K562 (cell line): ENCODE data around the gene RIN3. TPM values are rescaled to one million over a fixed set of nuclear protein-coding genes. Genes with fewer than 3 reads are reported as not detected.

Source experiments
- C11orf30 ChIP-seq: fragments of 450-650 bp; IDR thresholded peaks from 2 replicates; pipeline ENCODE4 v1.6.1; 2016; ENCODE audit warnings: low read depth, mild to moderate bottlenecking
- CEBPG ChIP-seq, 3 experiments: fragments of 200-800 bp in 1 of 3; sonication (Bioruptor generic) in 1 of 3; sonication (generic) in 1 of 3; formaldehyde crosslinking in 1 of 3; IDR thresholded peaks in 2 of 3; conservative IDR thresholded peaks in 1 of 3; 2 replicates each; pipeline versions ENCODE4 v1.6.1 to v1.8.0; 2016 to 2022; ENCODE audit warnings: missing compliant biosample characterization in 2 of 3, missing genetic modification characterization in 2 of 3, mild to moderate bottlenecking in 1 of 3, missing genetic modification reagents in 1 of 3
- NCOR1 ChIP-seq: fragments of 450-650 bp; IDR thresholded peaks from 2 replicates; pipeline ENCODE4 v1.6.1; 2016; ENCODE audit warnings: mild to moderate bottlenecking, moderate library complexity
- NFRKB ChIP-seq: fragments of 450-650 bp; IDR thresholded peaks from 2 replicates; pipeline ENCODE4 v1.6.1; 2016; ENCODE audit warnings: low read depth
- SMARCE1 ChIP-seq: fragments of 450-650 bp; IDR thresholded peaks from 2 replicates; pipeline ENCODE4 v1.7.1; 2016; ENCODE audit warnings: mild to moderate bottlenecking
- STAG1 ChIP-seq: sonication (generic); formaldehyde crosslinking; IDR thresholded peaks from 2 replicates; pipeline ENCODE4 v1.5.0; 2020; ENCODE audit warnings: missing genetic modification reagents, borderline replicate concordance
- polyA plus RNA-seq, 8 experiments: library from polyadenylated mRNA; depleted of rRNA in 4 of 8; stranded (reverse) in 5 of 8; unstranded in 3 of 8; fragments of >200 nt; fragmentation: Nextera tagmentation in 2 of 8; fragmentation: Illumina TruSeq in 1 of 8; extraction: Ambion mirVana in 2 of 8; extraction: Trizol in 1 of 8; gene quantifications; 2 replicates each; pipeline versions ENCODE4 v1.2.1 to v1.2.3, GENCODE V29; 2011 to 2014; ENCODE audit warnings: inconsistent platforms in 1 of 8, missing spikeins in 1 of 8
- total RNA-seq, 7 experiments: library from RNA; depleted of rRNA in 6 of 7; stranded (reverse); fragments of >200 nt in 6 of 7; fragmentation: Illumina TruSeq in 2 of 7; extraction: Trizol in 2 of 7; gene quantifications; 2 replicates each; pipeline versions ENCODE4 v1.2.1 to v1.2.3, GENCODE V29; 2011 to 2021; ENCODE audit warnings: low replicate concordance in 1 of 7
- TF ChIP-seq, protein P1 (sequence below), 3 experiments: IDR thresholded peaks in 2 of 3; conservative IDR thresholded peaks in 1 of 3; 2 replicates each; pipeline ENCODE4 v1.5.1; 2011 to 2012; ENCODE audit warnings: low read length in 3 of 3, mild to moderate bottlenecking in 3 of 3, control low read depth in 2 of 3, improper control_type of control experiment in 1 of 3, inconsistent platforms in 1 of 3, low read depth in 1 of 3, mixed read lengths in 1 of 3, moderate library complexity in 1 of 3; ENCODE audit not compliant: insufficient read depth in 2 of 3
- TF ChIP-seq, protein P2 (sequence below): fragments of 450-650 bp; IDR thresholded peaks from 2 replicates; pipeline ENCODE4 v1.6.1; 2018; ENCODE audit warnings: mild to moderate bottlenecking, low read depth; ENCODE audit not compliant: partially characterized antibody
- TF ChIP-seq, protein P3 (sequence below): sonication (generic); formaldehyde crosslinking; IDR thresholded peaks from 2 replicates; pipeline ENCODE4 v1.8.0; 2022; ENCODE audit warnings: mild to moderate bottlenecking, low read depth, missing genetic modification reagents
- TF ChIP-seq, protein P4 (sequence below): fragments of 250-450 bp; sonication (Bioruptor Pico); IDR thresholded peaks from 2 replicates; pipeline ENCODE4 v1.5.0; 2020; ENCODE audit warnings: mild to moderate bottlenecking, borderline replicate concordance
- TF ChIP-seq, protein P5 (sequence below): fragments of 450-650 bp; formaldehyde crosslinking; IDR thresholded peaks from 2 replicates; pipeline ENCODE4 v1.4.0; 2020; ENCODE audit warnings: mild to moderate bottlenecking, mixed read lengths
- TF ChIP-seq, protein P6 (sequence below): fragments of 450-650 bp; formaldehyde crosslinking; IDR thresholded peaks from 2 replicates; pipeline ENCODE4 v1.4.0; 2022; ENCODE audit warnings: missing genetic modification characterization
- TF ChIP-seq, protein P7 (sequence below), 2 experiments: fragments of 450-650 bp in 1 of 2; sonication (generic) in 1 of 2; formaldehyde crosslinking in 1 of 2; IDR thresholded peaks in 1 of 2; conservative IDR thresholded peaks in 1 of 2; 2 replicates each; pipeline versions ENCODE4 v1.6.1 to v1.8.1; 2016 to 2023; ENCODE audit warnings: mild to moderate bottlenecking in 2 of 2, moderate library complexity in 2 of 2, inconsistent platforms in 1 of 2, missing genetic modification reagents in 1 of 2

The RIN3 gene
- total and polyA plus RNA-seq, 9 of the 15 experiments (the other 6 are each of a cell fraction or from before 2014, with no cell fraction given) = 0.01 to 0.49 (median 0.08) TPM; not detected in 5

DNA sequence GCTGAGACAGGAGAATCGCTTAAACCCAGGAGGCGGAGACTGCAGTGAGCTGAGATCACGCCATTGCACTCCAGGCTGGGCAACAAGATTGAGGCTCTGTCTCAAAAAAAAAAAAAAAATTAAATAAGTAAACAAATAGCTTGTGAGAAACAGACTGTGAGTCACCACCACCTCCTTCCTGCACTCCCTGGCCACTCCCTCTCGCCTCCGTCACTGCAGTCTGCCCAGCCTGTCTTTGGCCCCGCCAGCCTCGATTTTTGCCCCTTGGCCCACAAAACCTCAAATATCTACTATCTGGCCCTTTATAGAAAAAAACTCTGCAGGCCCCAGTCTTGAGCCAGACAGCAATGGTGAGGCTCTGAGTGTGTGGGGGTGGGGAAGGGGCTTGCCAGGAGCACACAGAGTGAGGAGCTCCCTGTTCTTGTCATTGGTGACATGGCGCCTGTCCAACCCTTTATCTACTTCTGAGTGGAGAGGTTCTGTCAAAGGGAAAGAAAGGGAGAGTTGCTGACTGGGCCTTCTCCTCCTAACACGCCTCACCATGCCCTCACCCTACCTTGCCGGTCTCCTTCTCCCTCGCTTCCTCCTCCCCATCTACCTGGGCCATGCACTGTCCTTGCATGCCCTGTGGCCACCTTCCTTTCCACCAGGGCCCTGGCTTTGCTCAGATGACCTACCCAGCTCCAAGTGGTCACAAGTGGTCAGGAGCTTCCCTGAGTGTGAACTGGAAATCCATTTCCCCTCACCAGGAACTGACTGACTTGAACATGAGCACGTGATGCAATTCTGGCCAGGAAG, 212.8 kb downstream of the RIN3 start (continued):
- TF ChIP-seq, protein P1, sequence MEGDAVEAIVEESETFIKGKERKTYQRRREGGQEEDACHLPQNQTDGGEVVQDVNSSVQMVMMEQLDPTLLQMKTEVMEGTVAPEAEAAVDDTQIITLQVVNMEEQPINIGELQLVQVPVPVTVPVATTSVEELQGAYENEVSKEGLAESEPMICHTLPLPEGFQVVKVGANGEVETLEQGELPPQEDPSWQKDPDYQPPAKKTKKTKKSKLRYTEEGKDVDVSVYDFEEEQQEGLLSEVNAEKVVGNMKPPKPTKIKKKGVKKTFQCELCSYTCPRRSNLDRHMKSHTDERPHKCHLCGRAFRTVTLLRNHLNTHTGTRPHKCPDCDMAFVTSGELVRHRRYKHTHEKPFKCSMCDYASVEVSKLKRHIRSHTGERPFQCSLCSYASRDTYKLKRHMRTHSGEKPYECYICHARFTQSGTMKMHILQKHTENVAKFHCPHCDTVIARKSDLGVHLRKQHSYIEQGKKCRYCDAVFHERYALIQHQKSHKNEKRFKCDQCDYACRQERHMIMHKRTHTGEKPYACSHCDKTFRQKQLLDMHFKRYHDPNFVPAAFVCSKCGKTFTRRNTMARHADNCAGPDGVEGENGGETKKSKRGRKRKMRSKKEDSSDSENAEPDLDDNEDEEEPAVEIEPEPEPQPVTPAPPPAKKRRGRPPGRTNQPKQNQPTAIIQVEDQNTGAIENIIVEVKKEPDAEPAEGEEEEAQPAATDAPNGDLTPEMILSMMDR (IDR thresholded peaks at IDR 0.05 in 2 of 3, conservative IDR thresholded peaks at IDR 0.05 in 1 of 3; ENCODE audit: insufficient read depth in 2 of 3, low read depth in 1 of 3, low read length in 3 of 3) = no peak
- TF ChIP-seq, protein P2, sequence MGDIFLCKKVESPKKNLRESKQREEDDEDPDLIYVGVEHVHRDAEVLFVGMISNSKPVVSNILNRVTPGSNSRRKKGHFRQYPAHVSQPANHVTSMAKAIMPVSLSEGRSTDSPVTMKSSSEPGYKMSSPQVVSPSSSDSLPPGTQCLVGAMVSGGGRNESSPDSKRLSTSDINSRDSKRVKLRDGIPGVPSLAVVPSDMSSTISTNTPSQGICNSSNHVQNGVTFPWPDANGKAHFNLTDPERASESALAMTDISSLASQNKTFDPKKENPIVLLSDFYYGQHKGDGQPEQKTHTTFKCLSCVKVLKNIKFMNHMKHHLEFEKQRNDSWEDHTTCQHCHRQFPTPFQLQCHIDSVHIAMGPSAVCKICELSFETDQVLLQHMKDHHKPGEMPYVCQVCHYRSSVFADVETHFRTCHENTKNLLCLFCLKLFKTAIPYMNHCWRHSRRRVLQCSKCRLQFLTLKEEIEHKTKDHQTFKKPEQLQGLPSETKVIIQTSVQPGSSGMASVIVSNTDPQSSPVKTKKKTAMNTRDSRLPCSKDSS = no peak
- TF ChIP-seq STAG1 (CRISPR knock-in tag) (no peak), NFRKB (no peak), C11orf30 (peak; percentile 30; the same call in 1 of the 2 replicates), NCOR1 (no peak), CEBPG (CRISPR knock-in tag; IDR thresholded peaks at IDR 0.05) (no peak), CEBPG (tag; conservative IDR thresholded peaks at IDR 0.05 in 1 of 2, IDR thresholded peaks at IDR 0.05 in 1 of 2) (no peak), SMARCE1 (0 out of 2 replicates have a peak, but pooled peaks have one; percentile 22)
- TF ChIP-seq, protein P3, sequence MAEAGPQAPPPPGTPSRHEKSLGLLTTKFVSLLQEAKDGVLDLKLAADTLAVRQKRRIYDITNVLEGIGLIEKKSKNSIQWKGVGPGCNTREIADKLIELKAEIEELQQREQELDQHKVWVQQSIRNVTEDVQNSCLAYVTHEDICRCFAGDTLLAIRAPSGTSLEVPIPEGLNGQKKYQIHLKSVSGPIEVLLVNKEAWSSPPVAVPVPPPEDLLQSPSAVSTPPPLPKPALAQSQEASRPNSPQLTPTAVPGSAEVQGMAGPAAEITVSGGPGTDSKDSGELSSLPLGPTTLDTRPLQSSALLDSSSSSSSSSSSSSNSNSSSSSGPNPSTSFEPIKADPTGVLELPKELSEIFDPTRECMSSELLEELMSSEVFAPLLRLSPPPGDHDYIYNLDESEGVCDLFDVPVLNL (CRISPR knock-in tag) = no peak
- TF ChIP-seq, protein P4, sequence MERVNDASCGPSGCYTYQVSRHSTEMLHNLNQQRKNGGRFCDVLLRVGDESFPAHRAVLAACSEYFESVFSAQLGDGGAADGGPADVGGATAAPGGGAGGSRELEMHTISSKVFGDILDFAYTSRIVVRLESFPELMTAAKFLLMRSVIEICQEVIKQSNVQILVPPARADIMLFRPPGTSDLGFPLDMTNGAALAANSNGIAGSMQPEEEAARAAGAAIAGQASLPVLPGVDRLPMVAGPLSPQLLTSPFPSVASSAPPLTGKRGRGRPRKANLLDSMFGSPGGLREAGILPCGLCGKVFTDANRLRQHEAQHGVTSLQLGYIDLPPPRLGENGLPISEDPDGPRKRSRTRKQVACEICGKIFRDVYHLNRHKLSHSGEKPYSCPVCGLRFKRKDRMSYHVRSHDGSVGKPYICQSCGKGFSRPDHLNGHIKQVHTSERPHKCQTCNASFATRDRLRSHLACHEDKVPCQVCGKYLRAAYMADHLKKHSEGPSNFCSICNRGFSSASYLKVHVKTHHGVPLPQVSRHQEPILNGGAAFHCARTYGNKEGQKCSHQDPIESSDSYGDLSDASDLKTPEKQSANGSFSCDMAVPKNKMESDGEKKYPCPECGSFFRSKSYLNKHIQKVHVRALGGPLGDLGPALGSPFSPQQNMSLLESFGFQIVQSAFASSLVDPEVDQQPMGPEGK (CRISPR knock-in tag) = no peak
- TF ChIP-seq, protein P5, sequence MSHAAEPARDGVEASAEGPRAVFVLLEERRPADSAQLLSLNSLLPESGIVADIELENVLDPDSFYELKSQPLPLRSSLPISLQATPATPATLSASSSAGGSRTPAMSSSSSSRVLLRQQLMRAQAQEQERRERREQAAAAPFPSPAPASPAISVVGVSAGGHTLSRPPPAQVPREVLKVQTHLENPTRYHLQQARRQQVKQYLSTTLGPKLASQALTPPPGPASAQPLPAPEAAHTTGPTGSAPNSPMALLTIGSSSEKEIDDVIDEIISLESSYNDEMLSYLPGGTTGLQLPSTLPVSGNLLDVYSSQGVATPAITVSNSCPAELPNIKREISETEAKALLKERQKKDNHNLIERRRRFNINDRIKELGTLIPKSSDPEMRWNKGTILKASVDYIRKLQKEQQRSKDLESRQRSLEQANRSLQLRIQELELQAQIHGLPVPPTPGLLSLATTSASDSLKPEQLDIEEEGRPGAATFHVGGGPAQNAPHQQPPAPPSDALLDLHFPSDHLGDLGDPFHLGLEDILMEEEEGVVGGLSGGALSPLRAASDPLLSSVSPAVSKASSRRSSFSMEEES = peak; percentile 22; the same call in 1 of the 2 replicates
- TF ChIP-seq, protein P6, sequence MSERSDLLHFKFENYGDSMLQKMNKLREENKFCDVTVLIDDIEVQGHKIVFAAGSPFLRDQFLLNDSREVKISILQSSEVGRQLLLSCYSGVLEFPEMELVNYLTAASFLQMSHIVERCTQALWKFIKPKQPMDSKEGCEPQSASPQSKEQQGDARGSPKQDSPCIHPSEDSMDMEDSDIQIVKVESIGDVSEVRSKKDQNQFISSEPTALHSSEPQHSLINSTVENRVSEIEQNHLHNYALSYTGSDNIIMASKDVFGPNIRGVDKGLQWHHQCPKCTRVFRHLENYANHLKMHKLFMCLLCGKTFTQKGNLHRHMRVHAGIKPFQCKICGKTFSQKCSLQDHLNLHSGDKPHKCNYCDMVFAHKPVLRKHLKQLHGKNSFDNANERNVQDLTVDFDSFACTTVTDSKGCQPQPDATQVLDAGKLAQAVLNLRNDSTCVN (CRISPR knock-in tag) = no peak
- TF ChIP-seq, protein P7, sequence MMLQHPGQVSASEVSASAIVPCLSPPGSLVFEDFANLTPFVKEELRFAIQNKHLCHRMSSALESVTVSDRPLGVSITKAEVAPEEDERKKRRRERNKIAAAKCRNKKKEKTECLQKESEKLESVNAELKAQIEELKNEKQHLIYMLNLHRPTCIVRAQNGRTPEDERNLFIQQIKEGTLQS (IDR thresholded peaks at IDR 0.05) = peak; percentile 69
- TF ChIP-seq, protein P7 (CRISPR knock-in tag; conservative IDR thresholded peaks at IDR 0.05) = no peak
